ENCODE data around the gene TGFBR3L. TPM values are rescaled to one million over a fixed set of nuclear protein-coding genes. Genes with fewer than 3 reads are reported as not detected.
A peak's percentile ranks its signal among the peaks of the same experiment; 100 is the strongest.

The TGFBR3L gene
- total RNA-seq, 1 experiment from 2014 or later: 12.5 TPM

- Histone ChIP-seq H3K36me3 (ENCODE audit: control insufficient read depth, insufficient read depth, low read length) (no peaks in the 10 kb centered on the region), H3K4me1 (ENCODE audit: control insufficient read depth, insufficient read depth, low read length) (no peaks in the 10 kb centered on the region), H3K27me3 (ENCODE audit: control insufficient read depth, insufficient read depth, low read length) (no peaks in the 10 kb centered on the region), H3K9me3 (ENCODE audit: control insufficient read depth, insufficient read depth, low read depth, low read length) (no peaks in the 10 kb centered on the region), H3K4me3 (ENCODE audit: low read depth in 2 of 2, low read length in 2 of 2) (peak overlapping the region in 1 of 2 experiments; percentile 63; a peak in 1 of 4 replicates), H3K27ac (ENCODE audit: low read length) (no peak overlapping the region)
- peak; percentile 71 for DNase-seq (ENCODE audit: low read depth, low spot score)
- no peak for TF ChIP-seq REST (IDR thresholded peaks at IDR 0.05; ENCODE audit: insufficient read depth in 1 of 2, low read depth in 2 of 2, low read length in 1 of 2)
- TF ChIP-seq CTCF (IDR thresholded peaks at IDR 0.05): no peak
- TF ChIP-seq POLR2AphosphoS5 (IDR thresholded peaks at IDR 0.05; ENCODE audit: low read depth, low read length): no peak
- TF ChIP-seq TCF7L2 (IDR thresholded peaks at IDR 0.05; ENCODE audit: low read depth, low read length): no peak
- TF ChIP-seq SIN3A (IDR thresholded peaks at IDR 0.05; ENCODE audit: borderline replicate concordance, insufficient read depth, low read depth, low read length): no peak
- POLR2A ChIA-PET: no interaction called here
- CTCF ChIA-PET: no interaction called here
- intact Hi-C loops (cut with micrococcal nuclease; ENCODE audit: unreplicated experiment): no loop called here
- BruUV-seq (replicated peaks): no TSS peak
- in situ Hi-C loops (cut with HindIII; ENCODE audit: low pct_unique_long_range_greater_than_20kb, low sequenced_read_pairs): no loop called here
- peak; percentile 5 for ATAC-seq
These were observed 43.8 kb upstream of the TGFBR3L start for GRCh38 chr19:7870571-7871436.

GRCh38 chr19:7871437-7872305 is 43.0 kb upstream of the TGFBR3L start:
- ChIA-PET CTCF (no interaction called here), POLR2A (interaction anchor here (0.7 kb wide), 1 partner anchor 14 kb away, joined by 3 read pairs; no protein-coding TSS in a partner anchor)
- H3K36me3 ChIP-seq (ENCODE audit: control insufficient read depth, insufficient read depth, low read length): no peaks in the 10 kb centered on the region
- H3K27me3 ChIP-seq (ENCODE audit: control insufficient read depth, insufficient read depth, low read length): no peaks in the 10 kb centered on the region
- in situ Hi-C loops (cut with HindIII; ENCODE audit: low pct_unique_long_range_greater_than_20kb, low sequenced_read_pairs) (no loop called here), intact Hi-C loops (cut with micrococcal nuclease; ENCODE audit: unreplicated experiment) (no loop called here)
- H3K4me3 ChIP-seq (ENCODE audit: low read depth in 2 of 2, low read length in 2 of 2): peak overlapping the region; percentile 26 to 63
- BruUV-seq (replicated peaks): no TSS peak
- DNase-seq (ENCODE audit: low read depth, low spot score): peak; percentile 62
- H3K9me3 ChIP-seq (ENCODE audit: control insufficient read depth, insufficient read depth, low read depth, low read length): no peaks in the 10 kb centered on the region
- H3K27ac ChIP-seq (ENCODE audit: low read length): no peak overlapping the region; the same call in 1 of the 2 replicates
- TF ChIP-seq REST (IDR thresholded peaks at IDR 0.05; ENCODE audit: insufficient read depth in 1 of 2, low read depth in 2 of 2, low read length in 1 of 2) (no peak), SIN3A (IDR thresholded peaks at IDR 0.05; ENCODE audit: borderline replicate concordance, insufficient read depth, low read depth, low read length) (no peak), TCF7L2 (IDR thresholded peaks at IDR 0.05; ENCODE audit: low read depth, low read length) (no peak)
- H3K4me1 ChIP-seq (ENCODE audit: control insufficient read depth, insufficient read depth, low read length): no peaks in the 10 kb centered on the region
- ATAC-seq: peak; percentile 46

Measured in Panc1 (cell line).